Transverse colon (tissue), 4 donors: Measurements from ENCODE around the gene ANK3.

Source experiments
- CTCF ChIP-seq, 5 experiments: fragments of 200-600 bp in 3 of 5; fragments of 450-650 bp in 2 of 5; sonication (generic) in 3 of 5; IDR thresholded peaks; 1 replicate in 2 of 5; 2 replicates in 3 of 5; pipeline ENCODE4 v1.5.1; 2016 to 2017; ENCODE audit warnings: antibody characterized with exemption in 5 of 5, inconsistent platforms in 3 of 5, mild to moderate bottlenecking in 2 of 5, moderate library complexity in 1 of 5
- POLR2A ChIP-seq: fragments of 450-650 bp; IDR thresholded peaks from one replicate; pipeline ENCODE4 v1.6.1; 2016; ENCODE audit warnings: antibody characterized with exemption, mild to moderate bottlenecking, moderate library complexity
- POLR2AphosphoS5 ChIP-seq, 3 donors: sonication (generic); formaldehyde crosslinking; IDR thresholded peaks; one replicate each; pipeline ENCODE4 v1.6.1; 2016; ENCODE audit warnings: antibody characterized with exemption in 3 of 3

DNA sequence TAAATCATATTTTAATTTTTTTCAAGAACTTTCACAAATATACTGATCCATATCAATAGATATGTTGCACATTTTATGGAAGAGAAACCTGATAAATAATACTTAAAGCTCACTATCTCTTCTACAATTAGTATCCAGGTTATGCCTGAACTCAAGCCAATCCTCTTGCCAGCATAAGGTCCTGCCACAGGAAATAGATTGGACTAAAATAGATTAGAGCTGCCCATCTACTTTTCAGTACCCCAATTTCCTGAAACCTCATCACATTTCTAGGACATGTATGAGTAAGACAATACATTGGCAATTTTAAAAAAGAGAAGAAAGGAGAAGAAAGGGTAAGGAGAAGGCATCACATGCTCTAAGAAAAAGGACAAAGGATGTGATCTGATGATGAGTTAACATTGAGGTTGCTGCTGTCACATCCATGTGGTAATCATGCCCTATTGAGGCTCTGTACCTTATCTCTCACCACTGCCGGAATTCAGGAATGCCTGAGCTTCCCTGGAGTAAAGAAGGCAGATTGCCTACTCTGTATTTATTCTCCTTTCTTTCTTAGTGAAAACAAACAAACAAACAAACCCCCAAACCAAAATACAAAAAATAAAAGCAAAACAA lies 199.7 kb downstream of the ANK3 start:
- TF ChIP-seq CTCF (IDR thresholded peaks at IDR 0.05) (no peak), POLR2AphosphoS5 (IDR thresholded peaks at IDR 0.05) (no peak), POLR2A (no peak)
